Left ventricle myocardium inferior (tissue), 1 donor: ENCODE results near the gene FMNL3. TPM values are rescaled to one million over a fixed set of nuclear protein-coding genes. Genes with fewer than 3 reads are reported as not detected.

Experiments used
- DNase-seq: peaks from one replicate; pipeline ENCODE4 v3.0.0-alpha.2; 2020
- H3K27ac ChIP-seq: fragments of 200-600 bp; replicated peaks from 2 replicates; pipeline ENCODE4 v1.8.0; 2021
- H3K27me3 ChIP-seq: fragments of 200-600 bp; 2 replicates; pipeline ENCODE4 v1.8.0; 2021; ENCODE audit warnings: low read depth
- H3K36me3 ChIP-seq: fragments of 200-600 bp; 2 replicates; pipeline ENCODE4 v1.8.0; 2021
- H3K4me1 ChIP-seq: fragments of 200-600 bp; 2 replicates; pipeline ENCODE4 v1.8.0; 2021
- H3K4me3 ChIP-seq: fragments of 200-600 bp; 2 replicates; pipeline ENCODE4 v1.8.0; 2021; ENCODE audit warnings: mild to moderate bottlenecking, moderate library complexity
- H3K9me3 ChIP-seq: fragments of 200-600 bp; replicated peaks from 2 replicates; pipeline ENCODE4 v1.8.0; 2021
- intact Hi-C: fragments of 100-400 bp; cut with micrococcal nuclease; formaldehyde crosslinking; loops from one replicate; pipeline ENCODE4 v1.11.0; 2022
- total RNA-seq: library from RNA; stranded (reverse); fragmentation: NEBNext Ultra II Directional; extraction: Animal tissue kit (Norgen Biotek cat#: 25700); gene quantifications from one replicate; pipeline ENCODE4 v1.2.1, GENCODE V29; 2021
- TF ChIP-seq, protein P1 (sequence below): fragments of 200-600 bp; IDR thresholded peaks from 2 replicates; pipeline ENCODE4 v1.8.0; 2021; ENCODE audit warnings: antibody characterized with exemption, mild to moderate bottlenecking, borderline replicate concordance
- donor health status: DM: no; HTN: yes; CAD: no; lungs with severe emphysema.

The FMNL3 gene
- total RNA-seq, 1 donor from 2014 or later = 10.4 TPM

DNA sequence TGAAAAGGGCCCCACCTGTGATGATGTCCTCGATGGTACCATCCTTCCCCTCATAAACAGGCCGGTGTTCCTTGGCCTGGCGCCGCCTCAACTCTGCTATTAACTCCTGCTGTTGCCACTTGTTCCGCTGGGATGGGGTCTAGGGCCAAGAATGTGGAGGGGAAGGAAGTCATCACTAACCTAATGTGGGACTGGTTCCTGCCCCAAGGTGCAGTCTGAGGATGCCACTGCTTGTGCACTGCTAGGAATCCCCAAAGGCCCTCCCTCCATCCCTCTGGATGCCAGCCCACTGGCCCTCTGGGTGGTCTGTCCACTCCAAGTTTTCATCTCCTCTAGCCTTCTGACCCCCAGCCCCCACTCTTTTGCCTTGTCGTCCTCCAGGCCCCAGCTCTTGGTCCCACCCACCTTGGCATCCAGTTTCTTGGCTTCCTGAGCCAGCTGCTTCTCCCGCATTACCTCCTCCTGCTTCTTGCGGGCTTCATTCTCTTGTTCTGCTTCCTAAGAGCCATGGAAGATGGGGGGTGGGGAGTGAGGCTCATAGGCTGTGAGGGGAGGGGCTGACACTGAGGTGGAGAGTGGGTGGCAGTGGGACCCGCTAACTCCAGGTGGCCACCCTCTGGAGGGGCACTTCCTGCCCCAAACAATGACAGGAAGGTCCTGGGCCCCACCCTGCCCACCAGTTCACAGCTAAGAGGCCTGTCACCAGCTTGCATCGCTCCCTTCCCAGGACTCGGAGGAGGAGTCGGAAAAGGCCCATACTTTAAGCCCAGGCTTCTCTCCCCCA is 60.1 kb downstream of the FMNL3 start:
- DNase-seq = no peak
- Histone ChIP-seq H3K9me3 (no peaks in the 10 kb centered on the region), H3K4me3 (peak overlapping the region; percentile 14), H3K36me3 (peaks cover 87% of the 10 kb centered on the region), H3K27ac (peak overlapping the region; percentile 86), H3K27me3 (no peaks in the 10 kb centered on the region), H3K4me1 (peaks cover 56% of the 10 kb centered on the region)
- TF ChIP-seq, protein P1, sequence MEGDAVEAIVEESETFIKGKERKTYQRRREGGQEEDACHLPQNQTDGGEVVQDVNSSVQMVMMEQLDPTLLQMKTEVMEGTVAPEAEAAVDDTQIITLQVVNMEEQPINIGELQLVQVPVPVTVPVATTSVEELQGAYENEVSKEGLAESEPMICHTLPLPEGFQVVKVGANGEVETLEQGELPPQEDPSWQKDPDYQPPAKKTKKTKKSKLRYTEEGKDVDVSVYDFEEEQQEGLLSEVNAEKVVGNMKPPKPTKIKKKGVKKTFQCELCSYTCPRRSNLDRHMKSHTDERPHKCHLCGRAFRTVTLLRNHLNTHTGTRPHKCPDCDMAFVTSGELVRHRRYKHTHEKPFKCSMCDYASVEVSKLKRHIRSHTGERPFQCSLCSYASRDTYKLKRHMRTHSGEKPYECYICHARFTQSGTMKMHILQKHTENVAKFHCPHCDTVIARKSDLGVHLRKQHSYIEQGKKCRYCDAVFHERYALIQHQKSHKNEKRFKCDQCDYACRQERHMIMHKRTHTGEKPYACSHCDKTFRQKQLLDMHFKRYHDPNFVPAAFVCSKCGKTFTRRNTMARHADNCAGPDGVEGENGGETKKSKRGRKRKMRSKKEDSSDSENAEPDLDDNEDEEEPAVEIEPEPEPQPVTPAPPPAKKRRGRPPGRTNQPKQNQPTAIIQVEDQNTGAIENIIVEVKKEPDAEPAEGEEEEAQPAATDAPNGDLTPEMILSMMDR = no peak
- intact Hi-C loops = no loop called here

DNA sequence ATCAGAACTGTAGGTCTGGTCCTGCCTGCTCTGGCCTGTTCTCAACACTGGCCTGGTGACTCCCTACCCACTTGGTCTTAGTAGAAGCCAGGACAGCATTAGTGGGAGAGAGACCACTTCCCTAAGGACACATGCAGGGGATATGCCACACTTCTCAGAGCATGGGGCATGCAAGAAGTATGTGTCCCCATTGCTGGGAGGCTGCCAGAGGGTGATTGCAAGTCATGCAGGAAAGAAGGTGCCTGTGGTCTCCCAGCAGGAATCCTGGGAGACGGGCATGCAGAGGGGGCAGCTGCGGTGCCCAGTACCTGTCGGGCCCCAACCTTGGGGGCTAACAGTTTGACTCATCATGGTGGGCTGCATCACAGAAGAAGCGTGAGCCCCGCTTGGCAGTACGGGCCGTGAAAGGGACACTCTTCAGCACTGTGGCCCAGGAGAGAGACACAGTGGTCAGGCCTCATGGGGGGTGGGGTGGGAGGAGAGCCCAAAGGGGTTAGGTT is 60.8 kb downstream of the FMNL3 start:
- TF ChIP-seq, protein P1 = no peak
- H3K27ac ChIP-seq = peak overlapping the region; percentile 86
- H3K4me3 ChIP-seq = no peak overlapping the region
- intact Hi-C loops = no loop called here
- H3K4me1 ChIP-seq = peaks cover 56% of the 10 kb centered on the region
- DNase-seq = no peak
- H3K27me3 ChIP-seq = no peaks in the 10 kb centered on the region
- H3K9me3 ChIP-seq = no peaks in the 10 kb centered on the region
- H3K36me3 ChIP-seq = peaks cover 86% of the 10 kb centered on the region

DNA sequence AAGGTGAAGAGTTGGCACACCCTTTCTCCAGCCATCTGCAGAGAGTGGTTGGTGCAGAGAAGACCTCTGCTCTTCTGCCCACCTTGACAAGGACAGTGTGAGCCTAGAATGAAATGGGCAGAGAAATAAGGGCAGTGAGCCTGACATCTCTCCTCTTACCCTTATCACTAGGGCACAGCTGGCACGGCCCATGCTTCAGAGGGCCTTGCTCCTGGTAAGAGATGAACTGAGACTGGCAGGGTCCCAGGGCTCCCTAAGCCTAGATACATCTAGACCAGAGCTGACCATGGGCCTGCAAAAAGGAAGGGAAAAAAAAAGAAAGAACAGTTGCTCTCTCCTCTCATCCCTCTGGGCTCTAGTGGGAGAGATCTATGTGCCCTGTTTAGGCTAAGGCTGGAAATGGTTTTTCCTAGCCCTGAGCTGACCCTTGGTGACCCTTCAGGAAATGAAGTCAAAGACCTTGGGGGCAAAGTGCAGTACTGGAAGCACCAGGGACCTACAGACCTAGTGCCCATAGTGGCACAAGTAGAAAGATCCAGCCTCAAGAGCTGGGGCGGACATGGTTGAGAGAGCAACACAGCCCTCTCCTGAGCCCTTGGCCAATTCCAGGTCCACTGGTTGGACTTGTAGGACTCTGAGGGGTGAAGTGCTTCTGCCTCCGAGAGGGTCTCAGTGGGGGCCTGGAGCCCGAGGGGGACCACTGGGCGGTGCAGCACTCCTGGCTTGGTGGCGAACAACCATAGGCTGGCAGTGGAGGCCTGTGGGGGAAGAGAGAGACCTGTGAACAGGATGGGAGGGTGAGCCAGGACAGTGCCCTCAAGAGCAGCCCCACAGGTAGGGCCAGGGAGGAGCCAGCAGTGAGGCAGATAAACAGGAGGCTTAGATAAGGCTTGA is 61.8 kb downstream of the FMNL3 start:
- TF ChIP-seq, protein P1 = no peak
- DNase-seq = no peak
- intact Hi-C loops = no loop called here
- H3K4me3 ChIP-seq = no peak overlapping the region
- H3K4me1 ChIP-seq = peaks cover 56% of the 10 kb centered on the region
- H3K9me3 ChIP-seq = no peaks in the 10 kb centered on the region
- H3K36me3 ChIP-seq = peaks cover 81% of the 10 kb centered on the region
- H3K27ac ChIP-seq = peak overlapping the region; percentile 86
- no peaks in the 10 kb centered on the region for H3K27me3 ChIP-seq

DNA sequence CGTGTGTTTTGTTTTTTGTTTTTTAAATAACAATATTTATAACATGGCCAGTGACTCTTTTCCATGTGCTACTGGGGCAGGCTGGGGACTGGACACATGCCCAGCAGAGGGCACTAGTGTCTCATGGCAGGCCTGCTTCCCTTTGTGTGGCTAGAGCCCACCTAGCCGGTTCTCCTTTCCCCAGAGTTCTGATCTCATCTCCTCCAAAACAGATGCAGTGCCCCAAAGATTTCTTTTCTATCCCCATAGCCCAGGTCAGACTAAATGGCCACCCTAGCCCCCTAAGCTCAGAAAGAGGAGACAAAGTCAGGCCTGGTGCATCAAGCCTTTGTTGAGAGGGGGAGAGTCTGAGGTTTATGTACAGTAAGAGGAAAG is 62.6 kb downstream of the FMNL3 start:
- Histone ChIP-seq H3K4me3 (no peak overlapping the region), H3K27me3 (no peaks in the 10 kb centered on the region), H3K9me3 (no peaks in the 10 kb centered on the region), H3K27ac (peak overlapping the region; percentile 86), H3K4me1 (peaks cover 54% of the 10 kb centered on the region), H3K36me3 (peaks cover 73% of the 10 kb centered on the region)
- DNase-seq = peak; percentile 79
- intact Hi-C loops = no loop called here
- TF ChIP-seq, protein P1 = no peak

DNA sequence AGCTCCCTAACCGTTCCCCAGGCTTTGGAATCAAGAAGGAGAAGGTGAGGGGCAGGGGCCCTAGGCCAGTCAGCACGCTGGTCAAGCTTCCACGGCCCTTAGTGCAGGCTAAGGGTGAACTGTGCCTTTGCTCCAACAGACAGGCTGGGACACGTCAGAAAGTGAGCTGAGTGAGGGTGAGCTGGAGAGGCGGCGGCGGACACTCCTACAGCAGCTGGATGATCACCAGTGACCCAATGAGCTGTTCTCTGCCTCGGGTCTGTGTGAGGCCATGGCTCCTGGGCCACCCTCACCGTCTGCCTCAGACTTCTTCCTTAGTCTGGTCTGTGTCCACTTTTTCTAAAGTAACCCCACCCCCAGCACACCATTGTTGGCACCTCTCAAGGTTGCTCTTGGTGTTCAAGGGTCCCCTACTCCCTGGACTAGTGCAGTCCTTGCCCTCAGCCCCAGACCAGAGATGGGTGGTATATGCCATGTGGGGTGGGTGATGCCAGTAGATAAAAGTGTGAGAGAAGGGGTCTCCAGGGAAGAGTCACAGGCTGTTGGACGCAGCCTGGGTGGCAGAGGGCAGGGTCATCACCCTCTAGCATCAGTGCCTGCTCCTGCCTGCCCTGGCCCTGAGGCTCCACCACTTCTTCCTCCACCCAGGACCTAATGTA is 63.1 kb downstream of the FMNL3 start:
- Histone ChIP-seq H3K27me3 (no peaks in the 10 kb centered on the region), H3K4me3 (no peak overlapping the region), H3K27ac (peak overlapping the region; percentile 86), H3K9me3 (no peaks in the 10 kb centered on the region), H3K4me1 (peaks cover 49% of the 10 kb centered on the region), H3K36me3 (peaks cover 70% of the 10 kb centered on the region)
- DNase-seq = no peak
- intact Hi-C loops = loop anchor here (2.0 kb wide), 1 partner anchor 65 kb away; no protein-coding TSS in a partner anchor
- TF ChIP-seq, protein P1 = no peak
